ENCODE measurements around the gene TKFC. TPM values are rescaled to one million over a fixed set of nuclear protein-coding genes. Genes with fewer than 3 reads are reported as not detected.

The TKFC gene
- polyA plus RNA-seq, 1 of the 3 experiments (the other 2 are of a cell fraction) = 72.0 TPM

GRCh38 chr11:61306221-61306620 lies 26.8 kb upstream of the TKFC start (continued):
- no peak for TF ChIP-seq SMC3 (IDR thresholded peaks at IDR 0.05; ENCODE audit: low read depth, low read length)
- no peak for TF ChIP-seq JUND (IDR thresholded peaks at IDR 0.05)
- no peak for TF ChIP-seq ELF1 (IDR thresholded peaks at IDR 0.05)
- no peak for TF ChIP-seq RXRA (IDR thresholded peaks at IDR 0.05; ENCODE audit: borderline replicate concordance, low read depth)
- TF ChIP-seq FOXM1 (IDR thresholded peaks at IDR 0.05; ENCODE audit: low read depth) = no peak
- TF ChIP-seq TCF12 (IDR thresholded peaks at IDR 0.05) = no peak

DNA sequence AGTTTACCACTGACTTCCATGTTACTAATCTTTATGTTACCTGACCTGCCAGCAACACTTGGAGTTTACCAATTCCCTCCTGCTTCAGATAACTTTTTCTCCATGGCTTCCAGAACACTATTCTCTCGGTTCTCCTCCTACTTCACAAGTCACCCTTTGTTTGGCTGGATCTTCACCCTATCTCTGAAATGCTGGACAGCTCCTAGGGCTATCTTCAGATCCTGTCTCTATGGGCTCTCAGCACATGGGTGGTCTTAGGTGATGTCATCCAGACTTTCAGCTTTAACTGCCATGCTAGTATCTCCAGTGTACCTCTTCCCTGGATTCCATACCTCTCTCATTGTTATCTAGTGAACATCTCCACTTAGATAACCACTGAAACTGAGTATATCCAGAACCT lies 25.7 kb upstream of the TKFC start:
- Histone ChIP-seq H3K9me3 (no peaks in the 10 kb centered on the region), H3K4me2 (no peak overlapping the region), H3K9me2 (no peaks in the 10 kb centered on the region), H2AFZ (ENCODE audit: low read depth) (no peak overlapping the region), H3F3A (replicated peaks; ENCODE audit: insufficient read depth) (no peaks in the 10 kb centered on the region), H3K27ac (ENCODE audit: low read depth in 2 of 2, low read length in 1 of 2) (no peak overlapping the region), H4K20me1 (ENCODE audit: insufficient read depth) (no peaks in the 10 kb centered on the region), H3K9ac (no peak overlapping the region), H3K4me1 (ENCODE audit: control insufficient read depth in 1 of 2, insufficient read depth in 2 of 2, low read depth in 1 of 2, low read length in 1 of 2) (no peaks in the 10 kb centered on the region), H3K27me3 (ENCODE audit: insufficient read depth) (no peaks in the 10 kb centered on the region), H3K79me2 (ENCODE audit: insufficient read depth) (no peaks in the 10 kb centered on the region; the same call in 1 of the 2 replicates), H3K36me3 (replicated peaks in 1 of 2; ENCODE audit: control insufficient read depth in 1 of 2, insufficient read depth in 2 of 2, low read length in 1 of 2) (peaks cover 60 to 88% of the 10 kb centered on the region in 2 experiments), H3K4me3 (ENCODE audit: low read depth in 2 of 2, low read length in 1 of 2) (no peak overlapping the region)
- no peak for DNase-seq
- WGBS (ENCODE audit: low lambda C conversion rate) = 95% methylated on average over 1 of the region's 1 CpG
- ChIA-PET POLR2A (interaction anchor here (0.9 kb wide), 1 partner anchor 122 kb away, joined by 3 read pairs; the partner anchor contains the start of genes CPSF7 and SDHAF2), CTCF (interaction anchor here (1.9 kb wide), 1 partner anchor 29 kb away, joined by 4 read pairs; no protein-coding TSS in a partner anchor)
- TF ChIP-seq NFIC (IDR thresholded peaks at IDR 0.05; ENCODE audit: borderline replicate concordance) (no peak), REST (IDR thresholded peaks at IDR 0.05; ENCODE audit: low read depth, low read length) (peak; percentile 85)

DNA sequence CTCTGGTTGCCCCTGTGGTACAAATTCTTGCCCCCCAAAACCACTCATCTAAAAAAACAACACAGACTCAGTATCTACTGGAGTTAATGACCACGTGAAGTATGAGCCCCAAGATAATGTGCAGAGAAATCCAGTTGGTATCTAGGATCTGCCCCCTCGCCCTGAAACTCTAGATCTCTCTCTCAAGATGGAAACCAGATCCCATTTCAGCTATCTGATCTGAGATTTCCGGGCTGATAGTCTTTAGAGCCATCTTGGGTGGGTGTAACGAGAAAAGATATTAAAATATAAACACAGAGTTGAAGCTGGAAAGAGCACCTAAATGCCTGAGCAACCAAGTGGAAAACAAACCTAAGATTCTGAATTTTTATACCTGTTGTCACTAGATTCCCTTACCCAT lies 23.9 kb upstream of the TKFC start:
- H3K36me3 ChIP-seq (replicated peaks in 1 of 2; ENCODE audit: control insufficient read depth in 1 of 2, insufficient read depth in 2 of 2, low read length in 1 of 2) = peaks cover 72 to 85% of the 10 kb centered on the region in 2 experiments

More for the DNA sequence above, 23.9 kb upstream of the TKFC start:
- Histone ChIP-seq H3K9ac (no peak overlapping the region), H3K4me3 (ENCODE audit: low read depth in 2 of 2, low read length in 1 of 2) (no peak overlapping the region), H3K4me1 (ENCODE audit: control insufficient read depth in 1 of 2, insufficient read depth in 2 of 2, low read depth in 1 of 2, low read length in 1 of 2) (no peaks in the 10 kb centered on the region), H4K20me1 (ENCODE audit: insufficient read depth) (no peaks in the 10 kb centered on the region), H3F3A (replicated peaks; ENCODE audit: insufficient read depth) (no peaks in the 10 kb centered on the region), H2AFZ (ENCODE audit: low read depth) (no peak overlapping the region), H3K4me2 (no peak overlapping the region), H3K27me3 (ENCODE audit: insufficient read depth) (no peaks in the 10 kb centered on the region), H3K79me2 (ENCODE audit: insufficient read depth) (no peaks in the 10 kb centered on the region; the same call in 1 of the 2 replicates), H3K9me2 (no peaks in the 10 kb centered on the region), H3K9me3 (no peaks in the 10 kb centered on the region), H3K27ac (ENCODE audit: low read depth in 2 of 2, low read length in 1 of 2) (no peak overlapping the region)
- TF ChIP-seq YY1 (IDR thresholded peaks at IDR 0.05; ENCODE audit: low read depth) = no peak
- no peak for TF ChIP-seq TAF1 (IDR thresholded peaks at IDR 0.05; ENCODE audit: borderline replicate concordance, low read depth, low read length)
- no peak for TF ChIP-seq JUND (IDR thresholded peaks at IDR 0.05)
- no peak for TF ChIP-seq REST (IDR thresholded peaks at IDR 0.05; ENCODE audit: low read depth, low read length)
- no peak for TF ChIP-seq FOSL2 (IDR thresholded peaks at IDR 0.05; ENCODE audit: borderline replicate concordance, low read depth)
- no peak for TF ChIP-seq IRF3 (IDR thresholded peaks at IDR 0.05; ENCODE audit: low read depth, low read length)
- no peak for TF ChIP-seq RFX5 (IDR thresholded peaks at IDR 0.05; ENCODE audit: low read length)
- no peak for TF ChIP-seq SIN3A (IDR thresholded peaks at IDR 0.05; ENCODE audit: borderline replicate concordance, low read depth, low read length)
- no peak for TF ChIP-seq USF1 (IDR thresholded peaks at IDR 0.05; ENCODE audit: borderline replicate concordance, low read depth)
- TF ChIP-seq RXRA (IDR thresholded peaks at IDR 0.05; ENCODE audit: borderline replicate concordance, low read depth) = no peak
- TF ChIP-seq FOXM1 (IDR thresholded peaks at IDR 0.05; ENCODE audit: low read depth) = no peak
- no peak for DNase-seq
- 87% methylated on average over 4 of the region's 4 CpGs for WGBS (ENCODE audit: low lambda C conversion rate)
- CTCF ChIA-PET = interaction anchor here (1.0 to 1.9 kb wide), 4 partner anchors 27 to 799 kb away, joined by 3 to 5 read pairs (median 4); no protein-coding TSS in a partner anchor
- POLR2A ChIA-PET = no interaction called here
